Measurements from ENCODE around the gene ADGRG6.

GRCh38 chr6:142489722-142490610, 188.2 kb downstream of the ADGRG6 start:
- no peak for TF ChIP-seq CTCF (IDR thresholded peaks at IDR 0.05)
- TF ChIP-seq EP300 (IDR thresholded peaks at IDR 0.05; ENCODE audit: low read depth): no peak
- TF ChIP-seq POLR2A (IDR thresholded peaks at IDR 0.05): no peak
- TF ChIP-seq POLR2AphosphoS5 (IDR thresholded peaks at IDR 0.05): no peak
